Measurements from ENCODE around the gene SEMA4D. TPM values are rescaled to one million over a fixed set of nuclear protein-coding genes. Genes with fewer than 3 reads are reported as not detected.

SEMA4D gene
- polyA plus RNA-seq, 1 donor from 2014 or later: 34.0 TPM

DNA sequence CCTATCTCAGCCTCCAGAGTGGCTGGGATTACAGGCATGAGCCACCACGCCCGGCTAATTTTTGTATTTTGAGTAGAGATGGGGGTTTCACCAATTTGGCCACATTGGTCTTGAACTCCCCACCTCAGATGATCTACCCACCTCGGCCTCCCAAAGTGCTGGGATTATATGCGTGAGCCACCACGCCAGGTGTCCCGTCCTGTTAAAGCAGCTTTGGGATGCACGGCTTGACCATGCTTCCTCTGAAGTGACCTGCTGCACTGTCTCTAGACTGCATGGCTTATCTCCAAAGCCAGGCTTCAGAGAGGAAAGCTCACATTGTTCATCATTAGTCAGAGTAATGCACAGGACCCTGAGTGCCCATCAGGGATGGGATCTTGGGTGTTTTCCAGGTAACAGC lies 45.4 kb downstream of the SEMA4D start:
- peaks cover 12% of the 10 kb centered on the region for H3K79me2 ChIP-seq (replicated peaks; ENCODE audit: insufficient read depth, low read length)

DNA sequence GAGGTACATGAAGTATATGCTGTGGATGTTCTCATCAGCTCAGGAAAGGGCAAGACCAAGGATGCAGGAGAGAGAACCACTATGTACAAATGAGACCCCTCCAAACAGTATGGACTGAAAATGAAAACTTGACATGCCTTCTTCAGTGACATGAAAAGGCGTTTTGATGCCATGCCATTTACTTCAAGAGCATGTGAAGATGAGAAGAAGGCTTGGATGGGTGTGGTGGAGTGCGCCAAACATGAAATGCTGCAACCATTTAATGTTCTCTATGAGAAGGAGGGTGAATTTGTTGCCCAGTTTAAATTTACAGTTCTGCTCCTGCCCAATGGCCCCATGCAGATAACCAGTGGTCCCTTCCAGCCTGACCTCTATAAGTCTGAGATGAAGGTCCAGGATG lies 47.7 kb downstream of the SEMA4D start:
- Histone ChIP-seq H3K4me3 (ENCODE audit: low read length) (no peak overlapping the region), H3K36me3 (ENCODE audit: insufficient read depth, low read length) (no peaks in the 10 kb centered on the region), H3K27me3 (ENCODE audit: insufficient read depth, low read depth, low read length) (no peaks in the 10 kb centered on the region), H3K27ac (ENCODE audit: low read length) (no peak overlapping the region), H3F3A (ENCODE audit: insufficient read depth, low read length, poor library complexity, severe bottlenecking) (no peaks in the 10 kb centered on the region), H3K4me2 (ENCODE audit: low read length) (no peak overlapping the region), H4K20me1 (ENCODE audit: insufficient read depth) (no peaks in the 10 kb centered on the region), H3K9me2 (ENCODE audit: insufficient read depth, low read length) (no peaks in the 10 kb centered on the region), H3K79me2 (replicated peaks; ENCODE audit: insufficient read depth, low read length) (peaks cover 11% of the 10 kb centered on the region), H3K9ac (ENCODE audit: low read length) (no peak overlapping the region), H2AFZ (ENCODE audit: low read depth, low read length) (no peak overlapping the region), H3K9me3 (ENCODE audit: low read length) (no peaks in the 10 kb centered on the region)
- TF ChIP-seq RAD21 (conservative IDR thresholded peaks at IDR 0.05): no peak

More for the DNA sequence above, 45.4 kb downstream of the SEMA4D start:
- no peak overlapping the region for H2AFZ ChIP-seq (ENCODE audit: low read depth, low read length)
- H3K4me2 ChIP-seq (ENCODE audit: low read length): no peak overlapping the region
- H3K4me3 ChIP-seq (ENCODE audit: low read length): no peak overlapping the region
- H3K27me3 ChIP-seq (ENCODE audit: insufficient read depth, low read depth, low read length): no peaks in the 10 kb centered on the region
- H3F3A ChIP-seq (ENCODE audit: insufficient read depth, low read length, poor library complexity, severe bottlenecking): no peaks in the 10 kb centered on the region
- no peaks in the 10 kb centered on the region for H4K20me1 ChIP-seq (ENCODE audit: insufficient read depth)
- no peaks in the 10 kb centered on the region for H3K36me3 ChIP-seq (ENCODE audit: insufficient read depth, low read length)
- H3K9me2 ChIP-seq (ENCODE audit: insufficient read depth, low read length): no peaks in the 10 kb centered on the region
- no peak overlapping the region for H3K27ac ChIP-seq (ENCODE audit: low read length)
- H3K9ac ChIP-seq (ENCODE audit: low read length): no peak overlapping the region
- no peak for TF ChIP-seq EZH2 (IDR thresholded peaks at IDR 0.05; ENCODE audit: borderline replicate concordance, insufficient read depth, low read length, poor library complexity, severe bottlenecking)
- TF ChIP-seq TAF1 (IDR thresholded peaks at IDR 0.05; ENCODE audit: low read depth): no peak
- TF ChIP-seq, protein P1, sequence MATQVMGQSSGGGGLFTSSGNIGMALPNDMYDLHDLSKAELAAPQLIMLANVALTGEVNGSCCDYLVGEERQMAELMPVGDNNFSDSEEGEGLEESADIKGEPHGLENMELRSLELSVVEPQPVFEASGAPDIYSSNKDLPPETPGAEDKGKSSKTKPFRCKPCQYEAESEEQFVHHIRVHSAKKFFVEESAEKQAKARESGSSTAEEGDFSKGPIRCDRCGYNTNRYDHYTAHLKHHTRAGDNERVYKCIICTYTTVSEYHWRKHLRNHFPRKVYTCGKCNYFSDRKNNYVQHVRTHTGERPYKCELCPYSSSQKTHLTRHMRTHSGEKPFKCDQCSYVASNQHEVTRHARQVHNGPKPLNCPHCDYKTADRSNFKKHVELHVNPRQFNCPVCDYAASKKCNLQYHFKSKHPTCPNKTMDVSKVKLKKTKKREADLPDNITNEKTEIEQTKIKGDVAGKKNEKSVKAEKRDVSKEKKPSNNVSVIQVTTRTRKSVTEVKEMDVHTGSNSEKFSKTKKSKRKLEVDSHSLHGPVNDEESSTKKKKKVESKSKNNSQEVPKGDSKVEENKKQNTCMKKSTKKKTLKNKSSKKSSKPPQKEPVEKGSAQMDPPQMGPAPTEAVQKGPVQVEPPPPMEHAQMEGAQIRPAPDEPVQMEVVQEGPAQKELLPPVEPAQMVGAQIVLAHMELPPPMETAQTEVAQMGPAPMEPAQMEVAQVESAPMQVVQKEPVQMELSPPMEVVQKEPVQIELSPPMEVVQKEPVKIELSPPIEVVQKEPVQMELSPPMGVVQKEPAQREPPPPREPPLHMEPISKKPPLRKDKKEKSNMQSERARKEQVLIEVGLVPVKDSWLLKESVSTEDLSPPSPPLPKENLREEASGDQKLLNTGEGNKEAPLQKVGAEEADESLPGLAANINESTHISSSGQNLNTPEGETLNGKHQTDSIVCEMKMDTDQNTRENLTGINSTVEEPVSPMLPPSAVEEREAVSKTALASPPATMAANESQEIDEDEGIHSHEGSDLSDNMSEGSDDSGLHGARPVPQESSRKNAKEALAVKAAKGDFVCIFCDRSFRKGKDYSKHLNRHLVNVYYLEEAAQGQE (IDR thresholded peaks at IDR 0.05; ENCODE audit: borderline replicate concordance): no peak
- no peak for TF ChIP-seq RAD21 (conservative IDR thresholded peaks at IDR 0.05)
- TF ChIP-seq POLR2AphosphoS5 (IDR thresholded peaks at IDR 0.05): no peak
- TF ChIP-seq, protein P2, sequence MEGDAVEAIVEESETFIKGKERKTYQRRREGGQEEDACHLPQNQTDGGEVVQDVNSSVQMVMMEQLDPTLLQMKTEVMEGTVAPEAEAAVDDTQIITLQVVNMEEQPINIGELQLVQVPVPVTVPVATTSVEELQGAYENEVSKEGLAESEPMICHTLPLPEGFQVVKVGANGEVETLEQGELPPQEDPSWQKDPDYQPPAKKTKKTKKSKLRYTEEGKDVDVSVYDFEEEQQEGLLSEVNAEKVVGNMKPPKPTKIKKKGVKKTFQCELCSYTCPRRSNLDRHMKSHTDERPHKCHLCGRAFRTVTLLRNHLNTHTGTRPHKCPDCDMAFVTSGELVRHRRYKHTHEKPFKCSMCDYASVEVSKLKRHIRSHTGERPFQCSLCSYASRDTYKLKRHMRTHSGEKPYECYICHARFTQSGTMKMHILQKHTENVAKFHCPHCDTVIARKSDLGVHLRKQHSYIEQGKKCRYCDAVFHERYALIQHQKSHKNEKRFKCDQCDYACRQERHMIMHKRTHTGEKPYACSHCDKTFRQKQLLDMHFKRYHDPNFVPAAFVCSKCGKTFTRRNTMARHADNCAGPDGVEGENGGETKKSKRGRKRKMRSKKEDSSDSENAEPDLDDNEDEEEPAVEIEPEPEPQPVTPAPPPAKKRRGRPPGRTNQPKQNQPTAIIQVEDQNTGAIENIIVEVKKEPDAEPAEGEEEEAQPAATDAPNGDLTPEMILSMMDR (IDR thresholded peaks at IDR 0.05; ENCODE audit: poor library complexity, severe bottlenecking): no peak
- no peak for TF ChIP-seq MXI1 (conservative IDR thresholded peaks at IDR 0.05; ENCODE audit: poor library complexity, severe bottlenecking)
- TF ChIP-seq SMC3 (conservative IDR thresholded peaks at IDR 0.05; ENCODE audit: poor library complexity): no peak
- TF ChIP-seq EP300 (conservative IDR thresholded peaks at IDR 0.05; ENCODE audit: poor library complexity, severe bottlenecking): no peak
- no peaks in the 10 kb centered on the region for H3K9me3 ChIP-seq (ENCODE audit: low read length)

DNA sequence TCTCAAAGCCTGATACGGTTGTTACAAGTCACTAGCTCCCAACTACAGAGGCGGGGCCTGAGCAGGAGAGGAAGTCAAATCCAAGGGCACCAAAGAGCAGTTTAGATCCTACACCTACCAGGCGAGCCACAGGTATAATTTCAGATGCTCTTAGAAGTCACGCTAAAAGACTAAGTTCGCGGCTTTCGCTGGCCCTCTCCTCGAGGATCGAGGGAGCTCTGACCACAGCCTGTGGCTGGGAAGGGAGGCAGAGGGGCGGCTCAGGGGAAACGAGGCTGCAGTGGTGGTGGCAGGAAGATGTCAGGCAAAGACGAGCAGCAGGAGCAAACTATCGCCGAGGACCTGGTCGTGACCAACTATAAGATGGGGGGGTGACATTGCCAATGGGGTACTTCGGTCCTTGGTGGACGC lies 48.6 kb downstream of the SEMA4D start:
- Histone ChIP-seq H3K9ac (ENCODE audit: low read length) (no peak overlapping the region), H3K9me3 (ENCODE audit: low read length) (no peaks in the 10 kb centered on the region), H3K4me3 (ENCODE audit: low read length) (no peak overlapping the region), H3K4me2 (ENCODE audit: low read length) (no peak overlapping the region), H4K20me1 (ENCODE audit: insufficient read depth) (no peaks in the 10 kb centered on the region), H3K27me3 (ENCODE audit: insufficient read depth, low read depth, low read length) (no peaks in the 10 kb centered on the region), H3K9me2 (ENCODE audit: insufficient read depth, low read length) (no peaks in the 10 kb centered on the region), H3F3A (ENCODE audit: insufficient read depth, low read length, poor library complexity, severe bottlenecking) (no peaks in the 10 kb centered on the region), H3K27ac (ENCODE audit: low read length) (no peak overlapping the region), H3K36me3 (ENCODE audit: insufficient read depth, low read length) (no peaks in the 10 kb centered on the region), H3K79me2 (replicated peaks; ENCODE audit: insufficient read depth, low read length) (peaks cover 11% of the 10 kb centered on the region), H2AFZ (ENCODE audit: low read depth, low read length) (no peak overlapping the region)
- TF ChIP-seq, protein P2 (IDR thresholded peaks at IDR 0.05; ENCODE audit: poor library complexity, severe bottlenecking): no peak
- TF ChIP-seq, protein P1 (IDR thresholded peaks at IDR 0.05; ENCODE audit: borderline replicate concordance): no peak
- TF ChIP-seq POLR2AphosphoS5 (IDR thresholded peaks at IDR 0.05) (no peak), RAD21 (conservative IDR thresholded peaks at IDR 0.05) (no peak), EP300 (conservative IDR thresholded peaks at IDR 0.05; ENCODE audit: poor library complexity, severe bottlenecking) (no peak), EZH2 (IDR thresholded peaks at IDR 0.05; ENCODE audit: borderline replicate concordance, insufficient read depth, low read length, poor library complexity, severe bottlenecking) (no peak), MXI1 (conservative IDR thresholded peaks at IDR 0.05; ENCODE audit: poor library complexity, severe bottlenecking) (no peak), TAF1 (IDR thresholded peaks at IDR 0.05; ENCODE audit: low read depth) (no peak), SMC3 (conservative IDR thresholded peaks at IDR 0.05; ENCODE audit: poor library complexity) (no peak)
